Trophoblast cell (in vitro differentiated cells and primary cell): ENCODE data around the gene IL1RAP.
A peak's percentile ranks its signal among the peaks of the same experiment; 100 is the strongest.

ENCODE experiments used
- DNase-seq, 2 donors: peaks; one replicate each; pipeline ENCODE4 v3.0.0-alpha.2; 2016
- H2AFZ ChIP-seq: 2 replicates; pipeline ENCODE4 v1.6.1; 2013; ENCODE audit warnings: low read length, moderate library complexity, mild to moderate bottlenecking; ENCODE audit not compliant: insufficient read depth, poor library complexity
- H2AK5ac ChIP-seq: 2 replicates; pipeline ENCODE4 v1.6.1; 2013; ENCODE audit warnings: mild to moderate bottlenecking, low read length
- H2BK120ac ChIP-seq: 2 replicates; pipeline ENCODE4 v1.6.1; 2013; ENCODE audit warnings: low read length, mild to moderate bottlenecking, moderate library complexity; ENCODE audit not compliant: insufficient read depth, poor library complexity
- H2BK12ac ChIP-seq: 2 replicates; pipeline ENCODE4 v1.6.1; 2013; ENCODE audit warnings: mild to moderate bottlenecking, low read length, moderate library complexity
- H2BK5ac ChIP-seq: 2 replicates; pipeline ENCODE4 v1.6.1; 2013; ENCODE audit warnings: low read length, low read depth, moderate library complexity, mild to moderate bottlenecking; ENCODE audit not compliant: poor library complexity
- H3K14ac ChIP-seq: 2 replicates; pipeline ENCODE4 v1.6.1; 2013; ENCODE audit warnings: mild to moderate bottlenecking, low read length
- H3K18ac ChIP-seq: 2 replicates; pipeline ENCODE4 v1.6.1; 2013; ENCODE audit warnings: mild to moderate bottlenecking, low read length
- H3K23ac ChIP-seq: 2 replicates; pipeline ENCODE4 v1.6.1; 2013; ENCODE audit warnings: low read length
- H3K27ac ChIP-seq: 2 replicates; pipeline ENCODE4 v1.5.1; 2013; ENCODE audit warnings: low read depth, mild to moderate bottlenecking, inconsistent platforms, low read length, moderate library complexity
- H3K27me3 ChIP-seq: 2 replicates; pipeline ENCODE4 v1.6.1; 2013; ENCODE audit warnings: inconsistent platforms, mild to moderate bottlenecking, low read length, moderate library complexity; ENCODE audit not compliant: insufficient read depth
- H3K36me3 ChIP-seq, 2 experiments: 1 replicate in 1 of 2; 2 replicates in 1 of 2; pipeline ENCODE4 v1.6.1; 2013; ENCODE audit warnings: low read length in 2 of 2, mild to moderate bottlenecking in 2 of 2, moderate library complexity in 1 of 2; ENCODE audit not compliant: insufficient read depth in 2 of 2, control insufficient read depth in 1 of 2
- H3K4ac ChIP-seq: 2 replicates; pipeline ENCODE4 v1.6.1; 2013; ENCODE audit warnings: low read depth, mild to moderate bottlenecking, low read length, moderate library complexity
- H3K4me1 ChIP-seq, 2 experiments: 1 replicate in 1 of 2; 2 replicates in 1 of 2; pipeline ENCODE4 v1.6.1; 2013; ENCODE audit warnings: low read length in 2 of 2, mild to moderate bottlenecking in 2 of 2, moderate library complexity in 1 of 2; ENCODE audit not compliant: insufficient read depth in 2 of 2, control insufficient read depth in 1 of 2
- H3K4me2 ChIP-seq: 2 replicates; pipeline ENCODE4 v1.6.1; 2013; ENCODE audit warnings: inconsistent platforms, mild to moderate bottlenecking, low read length, moderate library complexity
- H3K4me3 ChIP-seq: 2 replicates; pipeline ENCODE4 v1.5.1; 2013; ENCODE audit warnings: mild to moderate bottlenecking, low read depth, low read length, inconsistent platforms
- H3K79me1 ChIP-seq: one replicate; pipeline ENCODE4 v1.6.1; 2013; ENCODE audit warnings: low read length
- H3K79me2 ChIP-seq: 2 replicates; pipeline ENCODE4 v1.6.1; 2013; ENCODE audit warnings: low read length, mild to moderate bottlenecking; ENCODE audit not compliant: control insufficient read depth, insufficient read depth, poor library complexity
- H3K9ac ChIP-seq: 2 replicates; pipeline ENCODE4 v1.6.1; 2013; ENCODE audit warnings: mild to moderate bottlenecking, low read length
- H3K9me3 ChIP-seq: 2 replicates; pipeline ENCODE4 v1.6.1; 2013; ENCODE audit warnings: low read depth, mild to moderate bottlenecking, control low read depth, inconsistent platforms, low read length; ENCODE audit not compliant: insufficient read depth
- H4K12ac ChIP-seq: 2 replicates; pipeline ENCODE4 v1.6.1; 2013; ENCODE audit warnings: low read depth, mild to moderate bottlenecking, low read length, moderate library complexity
- H4K8ac ChIP-seq: 2 replicates; pipeline ENCODE4 v1.6.1; 2013; ENCODE audit warnings: low read depth, mild to moderate bottlenecking, low read length, moderate library complexity
- H4K91ac ChIP-seq: one replicate; pipeline ENCODE4 v1.6.1; 2013; ENCODE audit warnings: low read depth, mild to moderate bottlenecking, low read length, moderate library complexity
- WGBS: extraction: QIAGEN DNeasy Blood & Tissue Kit; methylation state at CpG from one replicate; pipeline ENCODE4 v1.1.7; 2013; ENCODE audit warnings: missing lambda C conversion rate; ENCODE audit not compliant: insufficient read length, insufficient coverage; ENCODE audit errors: extremely low coverage; 5-methylcytosine and 5-hydroxymethylcytosine counted together

The IL1RAP gene

GRCh38 chr3:190597291-190597690 is 83.4 kb downstream of the IL1RAP start:
- H4K91ac ChIP-seq = no peak overlapping the region
- H2BK12ac ChIP-seq = no peak overlapping the region

GRCh38 chr3:190601622-190602021 is 87.7 kb downstream of the IL1RAP start:
- no peak overlapping the region for H3K9ac ChIP-seq
- H3K27ac ChIP-seq = no peak overlapping the region
- H3K4me1 ChIP-seq = no peaks in the 10 kb centered on the region
- no peak overlapping the region for H4K91ac ChIP-seq
- H2BK120ac ChIP-seq = no peak overlapping the region
- H3K23ac ChIP-seq = no peak overlapping the region
- H3K79me2 ChIP-seq = no peaks in the 10 kb centered on the region
- no peak overlapping the region for H4K12ac ChIP-seq
- H3K36me3 ChIP-seq = no peaks in the 10 kb centered on the region
- no peaks in the 10 kb centered on the region for H3K79me1 ChIP-seq
- H2BK12ac ChIP-seq = no peak overlapping the region
- H2AK5ac ChIP-seq = no peak overlapping the region
- no peak for DNase-seq
- no peaks in the 10 kb centered on the region for H3K9me3 ChIP-seq
- H3K4me3 ChIP-seq = no peak overlapping the region
- no CpG with 5 or more reads among the region's 5 CpGs for WGBS
- H3K4me2 ChIP-seq = no peak overlapping the region
- no peak overlapping the region for H3K14ac ChIP-seq
- H2BK5ac ChIP-seq = no peak overlapping the region
- no peak overlapping the region for H3K4ac ChIP-seq
- H4K8ac ChIP-seq = no peak overlapping the region
- H3K18ac ChIP-seq = no peak overlapping the region
- H2AFZ ChIP-seq = no peak overlapping the region
- H3K27me3 ChIP-seq = no peaks in the 10 kb centered on the region

More at GRCh38 chr3:190597291-190597690, 83.4 kb downstream of the IL1RAP start:
- peak; percentile 96 to 97 for DNase-seq
- Histone ChIP-seq H3K9me3 (no peaks in the 10 kb centered on the region), H3K79me1 (no peaks in the 10 kb centered on the region), H2AK5ac (no peak overlapping the region), H3K27me3 (no peaks in the 10 kb centered on the region), H3K4me1 (no peaks in the 10 kb centered on the region), H4K8ac (no peak overlapping the region), H3K23ac (no peak overlapping the region), H2AFZ (no peak overlapping the region), H2BK5ac (no peak overlapping the region), H3K4me2 (no peak overlapping the region), H3K36me3 (no peaks in the 10 kb centered on the region), H2BK120ac (no peak overlapping the region), H4K12ac (no peak overlapping the region), H3K18ac (no peak overlapping the region), H3K9ac (no peak overlapping the region), H3K14ac (no peak overlapping the region), H3K79me2 (no peaks in the 10 kb centered on the region), H3K4ac (no peak overlapping the region), H3K4me3 (no peak overlapping the region), H3K27ac (no peak overlapping the region)
- no CpG with 5 or more reads among the region's 1 CpG for WGBS

GRCh38 chr3:190605385-190605784 is 91.5 kb downstream of the IL1RAP start:
- Histone ChIP-seq H3K4me3 (no peak overlapping the region), H4K8ac (no peak overlapping the region), H2BK5ac (no peak overlapping the region), H3K27ac (no peak overlapping the region), H3K4ac (no peak overlapping the region), H2AK5ac (no peak overlapping the region), H4K12ac (no peak overlapping the region), H2BK12ac (no peak overlapping the region), H3K27me3 (no peaks in the 10 kb centered on the region), H3K4me2 (no peak overlapping the region), H3K4me1 (no peaks in the 10 kb centered on the region), H4K91ac (no peak overlapping the region), H2BK120ac (no peak overlapping the region), H3K23ac (no peak overlapping the region), H2AFZ (no peak overlapping the region), H3K79me1 (no peaks in the 10 kb centered on the region), H3K18ac (no peak overlapping the region), H3K79me2 (no peaks in the 10 kb centered on the region), H3K36me3 (no peaks in the 10 kb centered on the region), H3K9me3 (no peaks in the 10 kb centered on the region), H3K14ac (no peak overlapping the region), H3K9ac (no peak overlapping the region)
- no CpG with 5 or more reads among the region's 4 CpGs for WGBS
- no peak for DNase-seq

- H3K4me1 ChIP-seq = no peaks in the 10 kb centered on the region
- no peak overlapping the region for H3K23ac ChIP-seq
- no peak overlapping the region for H2BK12ac ChIP-seq
Measured at GRCh38 chr3:190606596-190606995, 92.7 kb downstream of the IL1RAP start.

More at GRCh38 chr3:190606596-190606995, 92.7 kb downstream of the IL1RAP start:
- no peak overlapping the region for H3K18ac ChIP-seq
- H3K4ac ChIP-seq = no peak overlapping the region
- H2AK5ac ChIP-seq = no peak overlapping the region
- H4K91ac ChIP-seq = no peak overlapping the region
- no peaks in the 10 kb centered on the region for H3K36me3 ChIP-seq
- H3K4me2 ChIP-seq = no peak overlapping the region
- no peak overlapping the region for H3K14ac ChIP-seq
- no peaks in the 10 kb centered on the region for H3K27me3 ChIP-seq
- no peak overlapping the region for H2AFZ ChIP-seq
- no peak overlapping the region for H3K9ac ChIP-seq
- DNase-seq = no peak
- no peak overlapping the region for H3K4me3 ChIP-seq
- H2BK120ac ChIP-seq = no peak overlapping the region
- no peak overlapping the region for H4K12ac ChIP-seq
- no peaks in the 10 kb centered on the region for H3K79me1 ChIP-seq
- H4K8ac ChIP-seq = no peak overlapping the region
- H3K27ac ChIP-seq = no peak overlapping the region
- WGBS = no CpG with 5 or more reads among the region's 3 CpGs
- no peaks in the 10 kb centered on the region for H3K9me3 ChIP-seq
- no peaks in the 10 kb centered on the region for H3K79me2 ChIP-seq
- H2BK5ac ChIP-seq = no peak overlapping the region
